Measurements from ENCODE around the gene PI4KA. TPM values are rescaled to one million over a fixed set of nuclear protein-coding genes. Genes with fewer than 3 reads are reported as not detected.
"Not testable (repeated sequence)": the region's sequence is repeated elsewhere in the genome, so short reads cannot be mapped to it uniquely, and the experiment has no call there.

The PI4KA gene
- total RNA-seq, 1 donor from 2014 or later, result 100 TPM

DNA sequence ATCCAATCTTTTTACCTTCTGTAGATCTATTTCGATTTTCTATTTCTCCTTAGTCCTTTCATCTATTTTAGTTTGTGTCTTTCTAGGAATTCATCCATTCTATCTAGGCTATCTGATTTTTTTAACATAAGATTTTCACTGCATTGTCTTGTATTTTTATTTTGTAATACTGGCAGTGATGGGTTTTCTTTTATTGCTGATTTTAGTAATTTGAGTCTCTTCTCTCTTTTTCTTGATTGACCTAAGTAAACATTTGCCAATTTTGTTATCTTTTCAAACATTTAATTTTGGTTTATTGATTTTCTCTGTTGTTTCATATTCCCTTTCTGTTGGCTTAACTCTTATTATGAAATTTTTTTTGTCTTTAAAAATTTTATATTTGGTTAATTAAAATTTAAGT lies 192.1 kb downstream of the PI4KA start:
- DNase-seq (ENCODE audit: low spot score), result no peak

DNA sequence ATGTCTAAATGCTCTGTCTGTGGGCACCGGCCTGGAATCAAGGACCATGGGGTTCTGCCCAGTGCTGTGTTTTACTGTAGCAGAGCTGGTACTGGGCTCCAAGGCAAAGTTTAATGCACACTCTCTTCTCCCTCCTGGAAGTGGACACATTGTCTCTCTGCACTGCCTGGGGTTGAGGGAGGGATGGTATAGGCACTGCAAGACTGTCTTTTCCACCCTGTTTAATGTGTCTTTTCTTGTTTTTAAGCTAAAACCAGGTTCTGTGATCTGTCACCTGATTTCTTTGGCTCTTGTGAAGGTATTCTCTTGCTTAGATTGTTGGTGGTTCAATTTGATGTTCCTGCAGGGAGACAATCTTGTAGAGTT lies 194.0 kb downstream of the PI4KA start:
- DNase-seq (ENCODE audit: low spot score), result no peak

DNA sequence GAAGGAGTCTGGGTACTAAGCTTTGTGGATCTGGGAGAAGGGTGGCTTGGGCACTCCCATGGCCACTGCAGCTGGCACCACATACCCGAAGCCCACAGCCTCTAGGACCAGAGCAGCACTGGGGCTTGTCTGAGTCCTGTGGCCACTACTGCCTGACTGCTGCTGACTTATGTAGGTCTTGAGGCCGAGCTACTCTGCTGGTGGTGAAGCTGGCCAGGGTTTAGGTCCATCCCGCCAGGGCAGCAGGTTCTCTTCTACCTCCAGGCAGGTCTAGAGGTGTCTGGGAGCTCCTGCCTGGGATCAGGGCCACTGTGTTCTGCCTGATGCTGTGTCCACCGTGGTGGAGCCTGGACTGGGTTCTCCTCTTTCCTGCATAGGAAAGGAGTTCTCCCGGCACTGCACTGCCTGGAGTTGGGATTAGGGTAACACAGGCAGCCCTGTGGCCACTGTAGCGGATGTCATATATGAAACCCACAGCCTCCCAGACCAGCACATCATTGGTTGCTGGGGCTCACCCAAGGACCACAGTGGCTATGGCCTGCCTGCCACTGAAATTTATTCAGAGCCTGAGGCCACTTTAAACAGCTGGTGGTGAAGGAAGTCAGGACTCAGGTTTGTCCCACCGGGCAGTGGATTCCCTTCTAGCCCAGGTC lies 194.5 kb downstream of the PI4KA start:
- no peak for DNase-seq (ENCODE audit: low spot score)

DNA sequence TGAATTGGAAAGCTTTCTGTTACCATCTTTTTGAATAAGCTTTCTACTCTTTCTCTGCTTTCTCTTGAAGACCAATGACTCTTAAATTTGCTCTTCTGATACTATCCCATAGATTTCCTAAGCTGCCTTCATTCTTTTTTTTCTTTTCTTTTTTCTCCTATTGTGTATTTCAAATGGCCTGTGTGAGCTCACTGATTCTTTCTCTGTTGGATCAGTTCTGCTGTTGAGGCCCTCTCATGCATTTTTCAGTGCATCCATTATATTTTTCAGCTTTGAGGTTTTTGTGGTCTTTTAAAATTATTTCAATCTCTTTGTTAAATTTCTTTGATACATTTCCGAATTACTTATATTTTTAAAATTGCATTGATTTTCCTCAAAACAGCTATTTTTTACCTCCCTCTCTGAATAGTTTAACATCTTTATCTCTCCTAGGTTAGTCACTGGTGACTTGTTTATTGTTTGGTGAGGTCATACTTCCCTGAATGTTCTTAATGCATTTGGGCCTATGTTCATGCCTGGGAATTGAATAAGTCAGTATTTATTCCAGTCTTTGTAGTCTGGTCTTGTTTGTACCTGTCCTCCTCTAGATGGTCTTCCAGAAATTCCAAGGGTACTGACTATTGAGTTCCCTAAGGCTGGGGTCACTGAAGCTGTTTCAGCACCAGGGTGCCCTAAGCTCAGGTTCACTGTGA lies 195.3 kb downstream of the PI4KA start:
- DNase-seq (ENCODE audit: low spot score), result no peak

DNA sequence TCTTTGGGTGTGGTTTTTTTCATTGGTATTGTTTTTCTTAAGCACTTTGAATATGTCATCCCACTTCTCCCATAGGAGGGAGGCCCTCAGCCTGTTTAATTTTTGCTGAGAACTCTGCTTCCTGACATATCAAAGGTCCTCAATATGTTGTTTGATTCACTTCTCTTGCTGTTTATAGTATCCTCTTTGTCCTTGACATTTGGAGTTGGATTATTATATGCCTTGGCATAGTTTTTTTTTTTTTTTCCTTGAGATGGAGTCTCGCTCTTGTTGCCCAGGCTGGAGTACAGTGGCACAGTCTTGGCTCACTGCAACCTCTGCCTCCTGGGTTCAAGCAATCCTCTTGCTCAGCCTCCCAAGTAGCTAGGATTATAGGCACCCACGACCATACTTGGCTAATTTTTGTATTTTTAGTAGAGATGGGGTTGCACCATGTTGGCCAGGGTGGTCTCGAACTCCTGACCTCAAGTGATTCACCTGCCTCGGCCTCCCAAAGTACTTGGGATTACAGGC lies 196.0 kb downstream of the PI4KA start:
- not testable (repeated sequence) for DNase-seq (ENCODE audit: low spot score)

DNA sequence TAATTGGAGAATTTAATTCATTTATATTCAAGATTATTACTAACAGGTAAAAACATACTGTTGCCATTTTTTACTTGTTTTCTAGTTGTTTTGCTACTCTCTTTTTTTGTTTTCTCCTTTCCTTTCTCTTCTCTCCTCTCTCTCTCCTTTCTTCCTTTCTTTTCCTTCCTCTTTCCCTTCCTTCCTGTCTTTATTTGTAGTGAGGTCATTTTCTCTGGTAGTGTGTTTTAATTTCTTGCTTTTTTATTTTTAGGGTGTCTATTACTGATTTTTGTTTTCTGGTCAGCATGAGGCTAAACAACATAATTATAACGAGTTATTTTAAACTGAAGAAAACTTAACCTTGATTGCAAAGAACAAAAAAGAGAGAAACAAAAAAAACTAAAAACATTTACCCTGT lies 197.1 kb downstream of the PI4KA start:
- DNase-seq (ENCODE audit: low spot score), result no peak

DNA sequence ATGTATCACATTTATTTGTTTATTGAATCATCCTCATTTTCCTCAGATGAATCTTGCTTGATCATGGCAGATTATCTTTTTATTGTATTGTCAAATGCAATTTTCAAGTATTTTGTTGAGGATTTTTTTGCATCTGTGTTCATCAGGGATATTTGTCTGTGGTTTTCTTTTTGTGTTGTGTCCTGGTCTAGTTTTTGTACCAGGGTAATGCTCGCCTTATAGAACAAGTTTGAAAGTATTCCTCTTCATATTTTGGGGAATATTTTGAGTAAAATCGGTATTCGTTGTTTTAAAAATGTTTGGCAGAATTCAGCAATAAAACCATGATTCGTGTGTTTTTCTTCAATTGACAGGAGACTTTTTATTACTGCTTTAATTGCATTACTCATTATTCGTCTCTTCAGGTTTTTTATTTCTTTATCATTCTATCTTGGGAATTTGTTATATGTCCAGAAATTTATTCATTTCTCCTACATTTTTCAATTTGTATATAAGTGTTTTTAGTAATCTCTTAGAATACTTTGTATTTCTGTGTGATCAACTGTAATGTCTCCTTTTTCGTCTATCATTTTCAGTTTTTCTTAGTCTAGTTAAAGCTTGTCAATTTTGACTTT lies 198.1 kb downstream of the PI4KA start:
- no peak for DNase-seq (ENCODE audit: low spot score)

DNA sequence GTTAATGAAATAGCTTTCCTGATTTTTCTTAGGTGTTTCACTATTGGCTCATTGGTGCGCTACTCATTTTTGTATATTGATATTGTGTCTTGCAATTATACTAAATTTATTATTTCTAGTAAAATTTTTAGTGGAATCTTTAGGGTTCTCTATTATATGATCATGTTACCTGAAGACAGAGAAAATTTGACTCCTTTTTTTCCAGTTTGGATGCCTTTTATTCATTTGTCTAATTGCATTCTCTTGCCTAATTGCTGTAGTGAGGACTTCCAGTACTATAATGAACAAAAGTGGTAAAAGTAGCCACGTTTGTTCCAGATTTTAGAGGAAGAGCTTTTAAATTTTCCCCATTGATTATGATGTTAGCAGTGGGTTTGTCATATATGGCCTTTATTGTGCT lies 198.7 kb downstream of the PI4KA start:
- DNase-seq (ENCODE audit: low spot score), result no peak

GRCh38 chr22:20659258-20659657 lies 199.4 kb downstream of the PI4KA start:
- no peak for DNase-seq (ENCODE audit: low spot score)

GRCh38 chr22:20658433-20659222 lies 200.0 kb downstream of the PI4KA start:
- no peak for DNase-seq (ENCODE audit: low spot score)

DNA sequence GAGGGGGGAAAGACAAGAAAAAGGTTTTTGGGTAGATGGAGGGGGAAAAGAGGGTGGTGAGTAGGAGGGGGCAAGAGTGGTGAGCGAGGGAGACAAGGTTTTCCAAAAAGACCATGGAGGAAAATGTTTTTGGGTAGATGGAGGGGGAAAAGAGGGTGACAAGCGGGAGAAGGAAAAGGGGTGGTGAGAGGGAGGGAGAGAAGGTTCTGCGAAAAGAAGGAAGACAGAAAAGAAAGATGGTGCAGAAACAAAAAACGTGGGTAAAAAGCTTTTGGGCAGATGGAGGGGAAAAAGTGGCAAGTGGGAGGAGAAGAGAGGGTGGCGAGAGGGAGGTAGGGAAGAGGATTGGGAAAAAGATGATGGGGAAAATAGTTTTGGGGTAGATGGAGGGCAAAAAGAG lies 200.6 kb downstream of the PI4KA start:
- DNase-seq (ENCODE audit: low spot score), result no peak

Other genes with a start within 250 kb of the PI4KA start
- gene SERPIND1, start 84.7 kb downstream of the PI4KA start, total RNA-seq, result 0.58 TPM
- gene SNAP29, start 196 bp upstream of the PI4KA start, total RNA-seq, result 34.6 TPM
- gene CRKL, start 58.6 kb upstream of the PI4KA start, total RNA-seq, result 54.1 TPM
- gene AIFM3, start 108.4 kb upstream of the PI4KA start, total RNA-seq, result 8.3 TPM
- 93.5 TPM for gene LZTR1, start 123.5 kb upstream of the PI4KA start, total RNA-seq
- 27.5 TPM for gene THAP7, start 143.3 kb upstream of the PI4KA start, total RNA-seq
- 2.4 TPM for gene P2RX6, start 156.4 kb upstream of the PI4KA start, total RNA-seq
- 5.6 TPM for gene SLC7A4, start 173.8 kb upstream of the PI4KA start, total RNA-seq
- gene LRRC74B, start 187.1 kb upstream of the PI4KA start, total RNA-seq, result not detected

Data from mucosa of gallbladder (tissue), 1 donor.